T-helper 2 cell (primary cell): ENCODE data around the gene SLC1A2.
A peak's percentile ranks its signal among the peaks of the same experiment; 100 is the strongest.

Experiments used
- DNase-seq, 5 experiments: peaks; one replicate each; pipeline versions ENCODE4 v3.0.0 to v3.0.0-alpha.2; 2012 to 2022

SLC1A2 gene

DNA sequence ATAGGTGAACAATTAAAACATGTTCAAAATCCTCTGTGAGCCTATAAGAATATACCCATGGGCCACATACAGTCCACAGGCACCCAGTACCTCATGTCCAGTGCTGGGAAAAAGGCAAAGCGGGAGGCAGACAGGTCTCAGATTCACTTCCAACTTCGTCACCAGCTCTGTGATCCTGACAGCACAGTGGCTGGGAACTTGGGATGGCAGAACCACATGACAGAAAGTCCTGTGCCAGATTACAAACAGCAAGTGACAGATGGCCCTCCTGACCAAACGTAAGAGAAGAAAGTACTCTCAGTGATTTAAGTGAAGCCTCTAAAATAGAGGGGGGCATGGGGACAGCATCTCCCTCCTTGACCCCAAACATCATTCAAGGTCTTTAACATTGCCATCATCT is 5.8 kb downstream of the SLC1A2 start:
- no peak for DNase-seq

- DNase-seq: no peak
These were observed 7.1 kb downstream of the SLC1A2 start for GRCh38 chr11:35412285-35412684.

DNA sequence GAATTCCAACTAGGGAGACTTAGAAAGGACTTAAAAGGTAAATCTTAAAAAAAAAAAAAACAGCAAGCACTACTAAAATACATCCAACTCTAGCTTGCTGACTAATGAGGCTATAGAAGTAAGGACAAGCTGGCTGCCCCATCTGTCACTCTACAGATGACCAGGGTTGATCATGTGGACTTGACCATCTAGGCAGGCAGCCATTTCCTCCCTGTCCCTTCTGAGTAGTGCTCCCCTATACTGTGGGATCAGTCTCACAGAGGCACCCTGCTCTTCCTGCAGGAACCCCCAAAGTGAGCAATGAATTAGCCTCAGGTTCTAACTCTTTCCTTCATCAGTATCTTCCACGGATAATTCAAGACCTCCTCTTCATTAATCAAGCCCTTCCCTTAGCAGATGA is 12.3 kb downstream of the SLC1A2 start:
- DNase-seq: no peak

DNA sequence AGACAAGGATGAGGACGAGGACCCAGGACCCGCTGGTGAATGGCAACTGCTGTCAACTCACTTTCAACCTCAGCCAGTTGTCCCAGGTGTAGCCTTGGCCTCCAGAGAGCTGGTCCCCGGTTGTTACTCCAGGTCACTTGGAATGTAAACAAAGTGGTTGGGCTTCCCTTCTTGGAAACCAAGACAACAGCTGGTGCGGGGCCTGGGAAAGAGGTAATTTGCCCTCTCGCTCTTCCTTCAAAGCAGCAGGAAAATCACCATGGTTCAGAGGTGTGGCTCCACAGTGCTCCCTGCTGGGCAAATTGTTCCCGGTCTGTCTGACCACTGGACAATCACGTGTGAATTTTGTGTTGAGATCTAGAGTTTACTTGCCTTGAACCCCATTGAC is 15.0 kb downstream of the SLC1A2 start:
- no peak for DNase-seq

DNA sequence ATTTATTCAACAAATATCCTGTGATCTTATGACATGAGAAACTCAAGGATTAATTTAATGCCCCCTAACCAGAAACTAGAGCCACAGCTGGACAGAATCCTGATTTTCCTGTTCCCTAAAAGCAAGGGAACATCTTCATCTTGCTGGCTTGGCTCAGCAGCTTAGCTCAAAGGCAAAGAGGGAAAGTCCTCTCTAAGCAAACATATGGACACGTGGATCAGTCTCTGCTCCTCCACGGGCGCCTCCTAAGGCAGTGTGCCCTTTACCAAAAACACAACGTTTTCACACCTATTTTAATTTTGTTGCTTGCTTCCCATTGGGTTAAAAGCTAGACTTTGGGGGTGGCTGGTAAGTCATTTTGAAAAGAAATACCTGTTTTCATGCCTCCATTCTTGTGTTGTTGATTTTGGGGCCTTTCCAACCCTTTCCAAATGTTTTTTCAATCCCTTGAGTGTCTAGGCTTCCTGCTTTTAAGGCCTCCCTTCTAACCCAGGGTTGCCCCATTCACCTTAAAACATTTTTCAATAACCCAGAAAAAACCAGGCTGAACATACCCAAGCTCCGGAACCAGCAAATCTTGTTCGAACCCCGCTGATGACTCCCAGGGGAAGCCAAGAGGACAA is 15.5 kb downstream of the SLC1A2 start:
- DNase-seq: no peak

- no peak for DNase-seq
These were observed 16.4 kb downstream of the SLC1A2 start for GRCh38 chr11:35402751-35403660.

GRCh38 chr11:35398881-35399280 is 20.5 kb downstream of the SLC1A2 start:
- no peak for DNase-seq

- DNase-seq: no peak
These were observed 24.4 kb downstream of the SLC1A2 start for GRCh38 chr11:35394941-35395340.

DNA sequence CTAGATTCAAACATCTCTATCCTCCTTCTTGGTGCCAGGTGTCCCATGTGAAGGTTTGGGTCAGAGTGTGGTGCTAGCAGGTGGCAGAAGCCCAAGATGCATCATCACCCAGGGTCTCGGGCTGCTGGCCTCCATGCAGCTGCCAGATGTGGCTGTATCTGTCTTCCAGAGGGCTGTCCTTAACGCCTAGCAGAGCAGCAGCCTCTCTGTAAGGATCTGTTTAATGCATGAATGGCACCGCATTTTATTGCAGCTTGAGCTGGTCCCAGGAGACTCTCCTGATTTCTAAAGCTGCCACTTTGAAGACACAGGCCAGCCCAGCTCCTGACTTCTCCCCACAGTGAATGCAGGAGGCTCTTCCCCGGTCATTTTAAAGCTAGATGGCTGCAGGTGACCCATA is 26.3 kb downstream of the SLC1A2 start:
- DNase-seq: no peak

GRCh38 chr11:35391922-35392688 is 27.3 kb downstream of the SLC1A2 start:
- peak; percentile 60 to 80 (median 74) for DNase-seq

DNA sequence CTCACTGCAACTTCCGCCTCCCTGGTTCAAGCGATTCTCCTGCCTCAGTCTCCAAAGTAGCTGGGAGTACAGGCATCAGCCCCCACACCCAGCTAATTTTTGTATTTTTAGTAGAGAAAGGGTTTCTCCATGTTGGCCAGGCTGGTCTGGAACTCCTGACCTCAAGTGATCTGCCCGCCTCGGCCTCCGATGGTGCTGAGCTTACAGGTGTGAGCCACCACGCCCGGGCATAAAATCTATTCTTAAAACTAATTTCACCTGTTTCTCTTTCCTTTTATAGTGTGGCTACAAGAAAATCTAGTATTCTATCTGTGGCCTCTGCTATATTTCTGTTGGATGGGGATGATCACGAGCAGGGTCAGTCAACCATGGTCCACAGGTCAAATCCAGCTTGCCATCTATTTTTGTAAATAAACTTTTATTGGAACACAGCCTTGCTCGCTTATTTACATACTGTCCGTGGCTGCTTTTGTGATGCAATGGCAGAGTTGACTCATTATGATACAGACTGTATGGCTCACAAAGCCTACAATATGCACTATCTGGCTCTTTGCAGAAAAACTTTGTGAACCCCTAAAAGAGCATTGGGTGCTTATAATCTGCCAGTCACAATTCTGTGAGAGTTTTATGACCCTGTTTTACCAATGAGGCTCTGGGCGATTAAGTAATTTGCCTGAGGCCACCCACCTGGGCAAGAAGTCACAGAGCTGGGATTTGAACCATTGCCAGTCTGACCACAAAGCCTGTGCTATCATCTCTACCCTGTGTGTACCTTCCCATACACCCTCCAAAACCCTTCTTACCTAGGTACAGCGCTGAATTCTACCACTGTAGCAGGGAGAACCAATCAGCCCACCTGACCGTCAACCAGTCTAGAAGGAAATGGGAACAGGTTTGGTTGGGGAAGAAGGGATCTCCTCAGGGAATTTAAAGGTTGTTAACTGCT is 28.3 kb downstream of the SLC1A2 start:
- peak in 1 of 5 experiments; percentile 74 for DNase-seq

- peak in 1 of 5 experiments; percentile 36 for DNase-seq
These were observed 29.4 kb downstream of the SLC1A2 start for GRCh38 chr11:35389897-35390465.

DNA sequence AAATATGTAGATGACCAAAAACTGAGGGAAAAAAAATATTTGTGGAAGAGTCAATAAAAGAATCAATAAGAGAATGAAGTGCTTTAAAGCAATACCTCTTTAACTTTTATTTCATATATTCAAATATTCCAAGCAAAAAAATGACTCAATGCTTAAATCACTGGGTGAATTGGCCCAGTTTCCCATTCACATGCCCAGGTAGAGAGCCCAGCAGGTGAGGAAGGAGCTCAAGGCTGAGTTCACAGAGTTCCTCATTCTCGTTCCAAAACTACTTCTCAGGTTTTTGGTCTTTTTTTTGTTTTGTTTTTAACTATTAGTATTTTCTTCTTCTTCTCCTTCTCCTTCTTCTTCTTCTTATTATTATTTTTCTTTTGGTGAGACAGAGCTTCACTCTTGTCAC is 30.2 kb downstream of the SLC1A2 start:
- DNase-seq: no peak

DNA sequence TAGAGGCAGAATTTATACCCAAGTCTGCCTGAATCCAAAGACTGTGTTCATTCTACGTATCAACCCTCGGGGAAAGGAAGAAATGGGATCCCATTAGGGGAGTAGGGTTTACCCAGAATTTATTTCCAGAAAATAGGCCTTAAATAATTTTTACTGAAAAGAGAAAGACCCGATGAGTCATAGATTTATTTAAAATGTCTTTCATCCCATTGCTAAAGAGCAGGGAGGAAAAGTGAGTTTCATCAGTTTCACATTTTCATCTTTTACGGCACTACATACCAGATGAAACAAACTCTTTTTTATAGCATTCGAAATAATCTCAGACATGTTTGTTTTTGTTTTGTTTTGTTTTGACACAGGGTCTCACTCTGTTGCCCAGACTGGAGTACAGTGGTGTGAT is 31.3 kb downstream of the SLC1A2 start:
- DNase-seq: no peak

DNA sequence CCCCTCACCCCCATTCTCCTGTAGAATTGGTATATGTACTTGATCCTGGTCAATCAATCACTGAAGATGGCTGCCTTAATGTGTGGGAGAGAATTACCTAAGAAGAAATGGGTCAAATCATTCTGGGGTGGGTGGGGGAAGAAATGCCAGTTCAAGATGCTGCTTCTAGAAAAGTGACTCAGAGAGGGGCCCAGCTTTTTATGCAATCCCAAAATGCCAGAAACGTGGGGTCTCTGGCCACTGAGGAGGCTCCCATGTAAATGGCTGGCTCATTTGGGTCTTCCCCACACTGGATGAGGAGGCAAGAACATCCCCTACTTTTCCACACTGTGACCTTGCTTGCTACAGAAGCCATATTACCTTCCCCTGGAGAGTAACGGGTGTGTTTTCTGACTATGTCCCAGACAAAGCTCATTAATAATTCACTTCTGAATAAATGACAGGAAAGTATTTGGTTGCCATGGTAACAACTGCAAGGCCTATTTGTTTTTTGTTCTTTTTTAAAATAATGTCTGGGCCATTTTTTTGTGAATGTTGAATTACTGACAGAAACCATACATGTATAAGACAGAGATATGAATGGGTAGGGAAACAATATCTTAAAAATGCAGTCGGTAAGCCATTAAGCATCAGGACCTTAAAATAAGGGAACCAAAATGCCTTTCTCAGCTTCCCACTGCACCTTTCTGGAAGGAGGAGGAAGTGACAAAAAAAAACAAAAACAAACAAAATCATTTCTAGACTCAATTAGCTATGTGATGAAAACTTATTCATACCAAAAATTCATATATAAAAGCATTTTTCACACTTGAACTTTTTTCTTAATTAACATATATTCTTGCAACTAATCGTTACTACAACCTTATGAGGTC is 32.0 kb downstream of the SLC1A2 start:
- peak in 1 of 5 experiments; percentile 28 for DNase-seq

GRCh38 chr11:35383953-35384352 is 35.4 kb downstream of the SLC1A2 start:
- no peak for DNase-seq

DNA sequence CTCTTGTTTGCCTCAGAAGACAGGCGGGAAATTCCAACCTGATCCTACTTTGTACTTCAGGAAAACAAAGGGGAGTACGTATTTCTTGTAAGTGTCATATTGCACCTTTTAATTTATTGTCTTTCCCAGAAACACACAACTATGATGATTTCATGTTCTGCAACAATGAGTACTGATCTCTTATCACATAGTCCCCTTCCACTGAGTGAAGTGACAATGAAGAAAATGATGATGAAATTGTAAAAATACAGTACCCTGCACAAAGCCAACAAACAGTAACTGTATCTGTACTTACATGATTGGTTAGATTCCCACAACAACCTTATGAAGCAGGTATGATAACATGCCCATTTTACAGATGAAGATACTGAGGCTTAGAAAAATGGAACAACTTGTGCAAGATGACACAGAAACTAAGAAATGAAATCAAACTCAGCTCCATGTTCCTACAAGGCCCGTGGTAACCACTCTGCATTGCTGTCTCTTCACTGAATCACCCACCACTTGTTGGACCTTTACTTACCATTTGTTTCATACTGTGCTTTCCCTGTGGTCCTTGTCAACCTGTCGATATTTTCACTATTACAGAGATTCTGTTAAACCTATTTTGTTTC is 37.5 kb downstream of the SLC1A2 start:
- DNase-seq: no peak

GRCh38 chr11:35380603-35381002 is 38.8 kb downstream of the SLC1A2 start:
- DNase-seq: no peak

DNA sequence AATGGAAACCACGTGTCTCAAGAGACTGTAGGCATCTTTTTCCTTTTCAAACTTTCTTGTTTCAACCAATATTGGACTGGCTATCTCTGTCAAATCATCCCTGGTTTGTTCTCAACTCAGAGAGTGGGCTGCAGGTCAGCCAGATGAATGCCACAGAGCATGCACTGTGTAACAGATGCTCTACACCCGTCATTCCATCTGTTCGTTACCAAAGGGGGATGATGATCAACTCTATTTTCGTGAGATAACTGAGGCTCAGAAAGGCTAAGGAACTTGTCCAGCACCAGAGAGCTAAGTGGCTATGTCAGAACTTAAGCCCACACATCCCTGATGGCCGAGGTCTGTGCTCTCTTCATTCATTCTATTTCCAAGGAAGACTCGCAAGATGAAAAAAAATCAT is 42.1 kb downstream of the SLC1A2 start:
- DNase-seq: no peak

- DNase-seq: no peak
These were observed 42.7 kb downstream of the SLC1A2 start for GRCh38 chr11:35376613-35377012.
